WTC11 (cell line): Measurements from ENCODE around the gene ANKRD53. TPM values are rescaled to one million over a fixed set of nuclear protein-coding genes. Genes with fewer than 3 reads are reported as not detected.

ENCODE experiments used
- ATAC-seq: fragments of 200-7000 bp; cut with Tn5 transposase; 2 replicates; pipeline ENCODE4 v1.10.0; 2021; ENCODE audit warnings: mild to moderate bottlenecking, moderate library complexity
- CTCF ChIA-PET: fragments of 300-600 bp; sonication (Branson Sonifier 250); formaldehyde crosslinking; loops from one replicate; lab custom pipeline; 2021; ENCODE audit warnings: antibody characterized with exemption; lab: Charles Lee
- POLR2A ChIA-PET: fragments of 350-600 bp; sonication (Branson Sonifier 250); formaldehyde crosslinking; loops from one replicate; lab custom pipeline; 2021; ENCODE audit warnings: antibody characterized with exemption; lab: Charles Lee
- DNase-seq: peaks from one replicate; pipeline ENCODE4 v3.0.0; 2021; ENCODE audit warnings: low spot score
- H3K27ac Mint-ChIP-seq: 2 replicates; pipeline ENCODE4 v1.8.0; 2021; ENCODE audit warnings: mixed read lengths
- H3K27me3 Mint-ChIP-seq: 2 replicates; pipeline ENCODE4 v1.8.0; 2021; ENCODE audit warnings: low read depth, mild to moderate bottlenecking, moderate library complexity, mixed read lengths
- H3K36me3 Mint-ChIP-seq: 2 replicates; pipeline ENCODE4 v1.8.0; 2021; ENCODE audit warnings: mixed read lengths
- H3K4me1 Mint-ChIP-seq: 2 replicates; pipeline ENCODE4 v1.8.0; 2022; ENCODE audit warnings: mixed read lengths
- H3K4me3 Mint-ChIP-seq: 2 replicates; pipeline ENCODE4 v1.8.0; 2021; ENCODE audit warnings: mild to moderate bottlenecking, moderate library complexity, mixed read lengths
- H3K9me3 Mint-ChIP-seq: 2 replicates; pipeline ENCODE4 v1.8.0; 2021; ENCODE audit warnings: mixed read lengths
- ATF6 ChIP-seq: sonication (generic); formaldehyde crosslinking; IDR thresholded peaks from 2 replicates; pipeline ENCODE4 v1.8.1; 2023; ENCODE audit warnings: mild to moderate bottlenecking, missing genetic modification reagents
- CBFB ChIP-seq: sonication (generic); formaldehyde crosslinking; IDR thresholded peaks from 2 replicates; pipeline ENCODE4 v1.8.1; 2022; ENCODE audit warnings: mild to moderate bottlenecking, low read depth, missing genetic modification reagents
- CREB1 ChIP-seq: sonication (generic); formaldehyde crosslinking; IDR thresholded peaks from 2 replicates; pipeline ENCODE4 v1.8.0; 2023; ENCODE audit warnings: mild to moderate bottlenecking, missing genetic modification reagents
- ELF4 ChIP-seq: sonication (generic); formaldehyde crosslinking; IDR thresholded peaks from 2 replicates; pipeline ENCODE4 v1.8.1; 2022; ENCODE audit warnings: low read depth, mild to moderate bottlenecking, moderate library complexity, missing genetic modification reagents
- FOXJ3 ChIP-seq: sonication (generic); formaldehyde crosslinking; IDR thresholded peaks from 2 replicates; pipeline ENCODE4 v1.9.0; 2021; ENCODE audit warnings: missing genetic modification reagents, mild to moderate bottlenecking, borderline replicate concordance
- FOXK1 ChIP-seq: sonication (generic); formaldehyde crosslinking; IDR thresholded peaks from 2 replicates; pipeline ENCODE4 v1.8.0; 2022; ENCODE audit warnings: mild to moderate bottlenecking, moderate library complexity, missing genetic modification reagents
- FOXP1 ChIP-seq: sonication (generic); formaldehyde crosslinking; IDR thresholded peaks from 2 replicates; pipeline ENCODE4 v1.8.0; 2022; ENCODE audit warnings: missing genetic modification reagents, mild to moderate bottlenecking, moderate library complexity, borderline replicate concordance
- GABPB1 ChIP-seq: sonication (generic); formaldehyde crosslinking; IDR thresholded peaks from 2 replicates; pipeline ENCODE4 v1.8.1; 2023; ENCODE audit warnings: mild to moderate bottlenecking, missing genetic modification reagents
- GRHL2 ChIP-seq: fragments of 250-450 bp; sonication (Bioruptor Pico); IDR thresholded peaks from 2 replicates; pipeline ENCODE4 v1.8.0; 2022; ENCODE audit warnings: mild to moderate bottlenecking, moderate library complexity; ENCODE audit not compliant: insufficient replicate concordance, severe bottlenecking
- JAZF1 ChIP-seq: fragments of 250-450 bp; sonication (Bioruptor Pico); IDR thresholded peaks from 2 replicates; pipeline ENCODE4 v1.9.0; 2021; ENCODE audit warnings: moderate library complexity, mild to moderate bottlenecking, inconsistent platforms
- KAT7 ChIP-seq: sonication (generic); formaldehyde crosslinking; IDR thresholded peaks from 2 replicates; pipeline ENCODE4 v1.8.1; 2023; ENCODE audit warnings: missing genetic modification reagents, mild to moderate bottlenecking, borderline replicate concordance
- MLX ChIP-seq: sonication (generic); formaldehyde crosslinking; IDR thresholded peaks from 2 replicates; pipeline ENCODE4 v1.8.1; 2023; ENCODE audit warnings: mild to moderate bottlenecking, missing genetic modification reagents, moderate library complexity
- NR3C1 ChIP-seq: sonication (generic); formaldehyde crosslinking; conservative IDR thresholded peaks from 2 replicates; pipeline ENCODE4 v1.8.1; 2023; ENCODE audit warnings: low read depth, mild to moderate bottlenecking, missing genetic modification reagents
- OVOL2 ChIP-seq: fragments of 250-450 bp; sonication (Bioruptor Pico); IDR thresholded peaks from 2 replicates; pipeline ENCODE4 v1.9.0; 2021; ENCODE audit warnings: mild to moderate bottlenecking, borderline replicate concordance
- PRDM15 ChIP-seq: sonication (generic); formaldehyde crosslinking; IDR thresholded peaks from 2 replicates; pipeline ENCODE4 v1.8.0; 2022; ENCODE audit warnings: missing genetic modification reagents
- RELA ChIP-seq: sonication (generic); formaldehyde crosslinking; IDR thresholded peaks from 2 replicates; pipeline ENCODE4 v1.8.1; 2022; ENCODE audit warnings: missing genetic modification reagents, mild to moderate bottlenecking, borderline replicate concordance
- TCF7 ChIP-seq: sonication (generic); formaldehyde crosslinking; IDR thresholded peaks from 2 replicates; pipeline ENCODE4 v1.8.0; 2022; ENCODE audit warnings: mild to moderate bottlenecking, low read depth, missing genetic modification reagents, moderate library complexity
- TEAD1 ChIP-seq: sonication (generic); formaldehyde crosslinking; IDR thresholded peaks from 2 replicates; pipeline ENCODE4 v1.8.0; 2022; ENCODE audit warnings: mild to moderate bottlenecking, missing genetic modification reagents
- ZNF232 ChIP-seq: sonication (generic); formaldehyde crosslinking; IDR thresholded peaks from 2 replicates; pipeline ENCODE4 v1.8.0; 2022; ENCODE audit warnings: mild to moderate bottlenecking, missing genetic modification reagents
- total RNA-seq: library from RNA; stranded (reverse); gene quantifications from 3 replicates; pipeline ENCODE4 v1.2.3, GENCODE V29; 2021

The ANKRD53 gene
- total RNA-seq, 1 experiment from 2014 or later, result 0.81 TPM

- TF ChIP-seq PRDM15 (CRISPR knock-in tag) (no peak), ATF6 (CRISPR knock-in tag) (no peak)
Measured at GRCh38 chr2:70956141-70956540, 22.3 kb upstream of the ANKRD53 start (continued).

- peaks cover 49% of the 10 kb centered on the region for H3K27me3 Mint-ChIP-seq
- POLR2A ChIA-PET, result no interaction called here
- no peak overlapping the region for H3K27ac Mint-ChIP-seq
- ATAC-seq, result no peak
- CTCF ChIA-PET, result interaction anchor here (1.8 kb wide), 1 partner anchor 9 kb away, joined by 6 read pairs; no protein-coding TSS in a partner anchor
- no peak overlapping the region for H3K4me3 Mint-ChIP-seq
- DNase-seq, result no peak
- H3K36me3 Mint-ChIP-seq, result no peaks in the 10 kb centered on the region
- TF ChIP-seq GRHL2 (CRISPR knock-in tag), result no peak
- no peaks in the 10 kb centered on the region for H3K9me3 Mint-ChIP-seq
- H3K4me1 Mint-ChIP-seq, result peaks cover 3% of the 10 kb centered on the region; the same call in 1 of the 2 replicates
Measured at GRCh38 chr2:70957798-70958197, 20.6 kb upstream of the ANKRD53 start.

- CTCF ChIA-PET, result interaction anchor here (0.6 to 1.8 kb wide), 2 partner anchors 10 to 90 kb away, joined by 3 to 6 read pairs; no protein-coding TSS in a partner anchor
- Mint-ChIP-seq H3K4me3 (no peak overlapping the region), H3K36me3 (no peaks in the 10 kb centered on the region), H3K4me1 (peaks cover 3% of the 10 kb centered on the region; the same call in 1 of the 2 replicates), H3K27ac (no peak overlapping the region), H3K9me3 (no peaks in the 10 kb centered on the region), H3K27me3 (peaks cover 54% of the 10 kb centered on the region)
- POLR2A ChIA-PET, result no interaction called here
- TF ChIP-seq CREB1 (CRISPR knock-in tag) (no peak), CBFB (CRISPR knock-in tag) (no peak), ZNF232 (CRISPR knock-in tag) (no peak), FOXK1 (CRISPR knock-in tag) (no peak), JAZF1 (CRISPR knock-in tag) (no peak), MLX (CRISPR knock-in tag) (no peak), NR3C1 (CRISPR knock-in tag) (no peak), FOXJ3 (CRISPR knock-in tag) (no peak), GABPB1 (CRISPR knock-in tag) (no peak), FOXP1 (CRISPR knock-in tag) (no peak), TEAD1 (no peak), ELF4 (CRISPR knock-in tag) (no peak), OVOL2 (CRISPR knock-in tag) (no peak), TCF7 (no peak), KAT7 (no peak), RELA (CRISPR knock-in tag) (no peak)
- ATAC-seq (no peak), DNase-seq (no peak)
Measured at GRCh38 chr2:70958759-70959158, 19.7 kb upstream of the ANKRD53 start.
